Adrenal gland (tissue), 12 donors: ENCODE measurements around the gene MGAT5. TPM values are rescaled to one million over a fixed set of nuclear protein-coding genes. Genes with fewer than 3 reads are reported as not detected.
A peak's percentile ranks its signal among the peaks of the same experiment; 100 is the strongest.

Experiments used
- DNase-seq, 7 donors: peaks; one replicate each; pipeline ENCODE4 v3.0.0-alpha.2; 2019 to 2020
- H3K27ac ChIP-seq, 5 donors: fragments of 200-600 bp; sonication (generic) in 4 of 5; 1 replicate in 3 of 5; 2 replicates in 2 of 5; pipeline versions ENCODE4 v1.5.1 to v1.8.0; 2016 to 2020; ENCODE audit warnings: mild to moderate bottlenecking in 1 of 5
- H3K27me3 ChIP-seq: fragments of 200-600 bp; 2 replicates; pipeline ENCODE4 v1.8.0; 2021
- H3K36me3 ChIP-seq, 2 donors: fragments of 200-600 bp; replicated peaks in 1 of 2; 1 replicate in 1 of 2; 2 replicates in 1 of 2; pipeline versions ENCODE4 v1.5.1 to v1.8.0; 2018 to 2022
- H3K4me1 ChIP-seq, 2 donors: fragments of 200-600 bp; replicated peaks in 1 of 2; 1 replicate in 1 of 2; 2 replicates in 1 of 2; pipeline versions ENCODE4 v1.5.1 to v1.8.0; 2018 to 2021
- H3K4me3 ChIP-seq, 4 donors: fragments of 200-600 bp; sonication (generic) in 3 of 4; one replicate each; pipeline ENCODE4 v1.5.1; 2016 to 2018
- H3K9me3 ChIP-seq, 3 donors: fragments of 200-600 bp; sonication (generic) in 1 of 3; replicated peaks in 1 of 3; 1 replicate in 2 of 3; 2 replicates in 1 of 3; pipeline versions ENCODE4 v1.5.1 to v1.8.0; 2016 to 2021
- POLR2A ChIP-seq, 2 donors: fragments of 450-650 bp; IDR thresholded peaks; one replicate each; pipeline ENCODE4 v1.6.1; 2017; ENCODE audit warnings: antibody characterized with exemption in 2 of 2, mild to moderate bottlenecking in 2 of 2, moderate library complexity in 1 of 2
- WGBS, 4 donors: extraction: QIAGEN DNeasy Blood & Tissue Kit in 2 of 4; methylation state at CpG; one replicate each; pipeline versions ENCODE4 v1.1.5 to v1.1.7; 2013 to 2017; 5-methylcytosine and 5-hydroxymethylcytosine counted together
- intact Hi-C, 2 donors: fragments of 100-400 bp; cut with DNase I; formaldehyde crosslinking; loops; one replicate each; pipeline versions ENCODE4 v1.14.1 to v1.15.0; 2022 to 2023
- polyA plus RNA-seq, 3 donors: library from polyadenylated mRNA; stranded (reverse); fragments of 200-250 nt in 2 of 3; fragments of 350-450 nt in 1 of 3; fragmentation: Illumina TruSeq in 1 of 3; extraction: RNeasy Lipid Tissue Mini Kit (QIAGEN cat#74804) in 1 of 3; gene quantifications; one replicate each; pipeline ENCODE4 v1.2.3, GENCODE V29; 2013 to 2014
- total RNA-seq, 9 donors: library from RNA; depleted of rRNA in 4 of 9; stranded (reverse); fragments of >200 nt in 4 of 9; fragments of 120-200 nt in 1 of 9; fragmentation: NEBNext Ultra II Directional in 1 of 9; extraction: Animal tissue kit (Norgen Biotek cat#: 25700) in 1 of 9; gene quantifications; one replicate each; pipeline versions ENCODE4 v1.1.0 to v1.2.4, GENCODE V29; 2013 to 2023
- TF ChIP-seq, protein P1 (sequence below), 6 experiments: fragments of 450-650 bp in 4 of 6; fragments of 200-600 bp in 2 of 6; sonication (generic) in 1 of 6; IDR thresholded peaks; 1 replicate in 5 of 6; 2 replicates in 1 of 6; pipeline versions ENCODE4 v1.5.1 to v1.8.0; 2016 to 2021; ENCODE audit warnings: antibody characterized with exemption in 6 of 6, mild to moderate bottlenecking in 2 of 6, moderate library complexity in 1 of 6
- donor health status: healthy with polysubstance abuse.
- donor health status: Bipolar disorder and iron deficiency.
- donor health status: DM: yes; HTN: yes; CAD: no.
- donor health status: DM: no; HTN: no; CAD: no.
- donor health status: DM: no; HTN: no; CAD: no.
- donor health status: DM: yes; HTN: yes; CAD: no.

Gene MGAT5
- total and polyA plus RNA-seq, 12 donors: 2.9 to 74.6 (median 41.1) TPM

DNA sequence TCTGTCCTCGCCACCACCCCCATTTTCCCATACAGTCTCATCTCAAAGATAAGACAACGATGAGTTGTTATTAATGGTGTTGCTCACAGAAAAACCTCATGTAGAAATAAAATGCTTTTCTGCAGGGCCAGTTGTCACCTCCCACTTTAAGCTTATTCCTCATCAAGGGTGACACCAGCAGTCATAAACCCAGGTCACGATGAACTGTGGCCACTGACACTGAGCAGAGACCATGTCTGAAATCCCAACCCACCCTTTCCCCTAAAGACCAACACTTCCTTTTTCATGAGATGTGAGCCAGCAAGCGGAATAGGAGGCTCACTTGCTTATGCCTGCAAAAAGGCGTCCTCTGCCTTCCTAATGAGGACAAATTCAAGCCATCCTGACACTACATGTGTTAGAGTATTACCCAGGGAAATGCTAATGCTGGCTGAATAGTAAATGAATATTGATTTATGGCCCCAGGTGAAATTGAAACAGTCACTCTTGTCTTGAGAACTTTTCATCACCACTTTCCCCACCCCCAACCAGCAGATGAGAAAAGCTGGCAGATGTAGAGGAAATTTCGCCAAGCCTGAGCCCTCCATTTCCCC lies 228.4 kb downstream of the MGAT5 start:
- Histone ChIP-seq H3K27ac (no peak overlapping the region), H3K4me1 (no peaks in the 10 kb centered on the region), H3K4me3 (no peak overlapping the region), H3K27me3 (no peaks in the 10 kb centered on the region), H3K36me3 (no peaks in the 10 kb centered on the region), H3K9me3 (no peaks in the 10 kb centered on the region)
- TF ChIP-seq POLR2A (IDR thresholded peaks at IDR 0.05): no peak
- TF ChIP-seq, protein P1, sequence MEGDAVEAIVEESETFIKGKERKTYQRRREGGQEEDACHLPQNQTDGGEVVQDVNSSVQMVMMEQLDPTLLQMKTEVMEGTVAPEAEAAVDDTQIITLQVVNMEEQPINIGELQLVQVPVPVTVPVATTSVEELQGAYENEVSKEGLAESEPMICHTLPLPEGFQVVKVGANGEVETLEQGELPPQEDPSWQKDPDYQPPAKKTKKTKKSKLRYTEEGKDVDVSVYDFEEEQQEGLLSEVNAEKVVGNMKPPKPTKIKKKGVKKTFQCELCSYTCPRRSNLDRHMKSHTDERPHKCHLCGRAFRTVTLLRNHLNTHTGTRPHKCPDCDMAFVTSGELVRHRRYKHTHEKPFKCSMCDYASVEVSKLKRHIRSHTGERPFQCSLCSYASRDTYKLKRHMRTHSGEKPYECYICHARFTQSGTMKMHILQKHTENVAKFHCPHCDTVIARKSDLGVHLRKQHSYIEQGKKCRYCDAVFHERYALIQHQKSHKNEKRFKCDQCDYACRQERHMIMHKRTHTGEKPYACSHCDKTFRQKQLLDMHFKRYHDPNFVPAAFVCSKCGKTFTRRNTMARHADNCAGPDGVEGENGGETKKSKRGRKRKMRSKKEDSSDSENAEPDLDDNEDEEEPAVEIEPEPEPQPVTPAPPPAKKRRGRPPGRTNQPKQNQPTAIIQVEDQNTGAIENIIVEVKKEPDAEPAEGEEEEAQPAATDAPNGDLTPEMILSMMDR (IDR thresholded peaks at IDR 0.05): no peak
- intact Hi-C loops: no loop called here
- peak in 1 of 7 donors; percentile 14 for DNase-seq
- 82 to 87% (median 84%) methylated on average over 6 of the region's 6 CpGs for WGBS, 4 donors

DNA sequence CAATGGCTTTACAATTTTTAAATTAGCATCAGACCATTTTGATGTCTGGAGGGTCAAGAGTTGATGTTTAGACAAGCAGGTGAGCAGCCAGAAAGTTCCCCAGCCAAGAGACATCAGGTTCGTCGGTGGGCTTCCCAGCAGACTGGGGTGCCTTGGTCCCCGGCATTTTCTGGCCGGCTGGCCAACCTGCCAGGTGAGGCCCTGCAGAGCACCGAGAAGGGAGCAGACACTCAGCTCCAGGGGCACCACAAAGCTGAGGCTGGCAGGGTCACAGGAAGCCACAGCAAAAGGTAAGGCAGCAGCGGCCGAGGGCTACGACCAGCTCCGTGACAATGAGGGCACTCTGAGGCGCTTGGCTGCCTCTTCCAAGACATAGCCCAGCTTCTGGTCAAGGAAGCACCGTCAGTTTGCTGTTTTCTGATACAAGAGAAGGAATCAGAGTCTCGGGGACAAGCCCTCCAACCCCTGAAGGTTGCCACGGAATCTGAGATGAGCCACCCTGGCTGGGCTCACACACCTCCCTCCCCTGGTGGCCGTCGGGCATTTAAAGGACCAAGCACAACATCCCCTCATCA lies 229.0 kb downstream of the MGAT5 start:
- Histone ChIP-seq H3K4me1 (no peaks in the 10 kb centered on the region), H3K27me3 (no peaks in the 10 kb centered on the region), H3K27ac (no peak overlapping the region), H3K9me3 (no peaks in the 10 kb centered on the region), H3K36me3 (no peaks in the 10 kb centered on the region), H3K4me3 (no peak overlapping the region)
- peak in 1 of 7 donors; percentile 35 for DNase-seq
- TF ChIP-seq, protein P1 (IDR thresholded peaks at IDR 0.05): no peak
- TF ChIP-seq POLR2A (IDR thresholded peaks at IDR 0.05): no peak
- intact Hi-C loops: no loop called here
- 85 to 91% (median 89%) methylated on average over 5 to 15 of the region's 15 CpGs for WGBS, 4 donors

DNA sequence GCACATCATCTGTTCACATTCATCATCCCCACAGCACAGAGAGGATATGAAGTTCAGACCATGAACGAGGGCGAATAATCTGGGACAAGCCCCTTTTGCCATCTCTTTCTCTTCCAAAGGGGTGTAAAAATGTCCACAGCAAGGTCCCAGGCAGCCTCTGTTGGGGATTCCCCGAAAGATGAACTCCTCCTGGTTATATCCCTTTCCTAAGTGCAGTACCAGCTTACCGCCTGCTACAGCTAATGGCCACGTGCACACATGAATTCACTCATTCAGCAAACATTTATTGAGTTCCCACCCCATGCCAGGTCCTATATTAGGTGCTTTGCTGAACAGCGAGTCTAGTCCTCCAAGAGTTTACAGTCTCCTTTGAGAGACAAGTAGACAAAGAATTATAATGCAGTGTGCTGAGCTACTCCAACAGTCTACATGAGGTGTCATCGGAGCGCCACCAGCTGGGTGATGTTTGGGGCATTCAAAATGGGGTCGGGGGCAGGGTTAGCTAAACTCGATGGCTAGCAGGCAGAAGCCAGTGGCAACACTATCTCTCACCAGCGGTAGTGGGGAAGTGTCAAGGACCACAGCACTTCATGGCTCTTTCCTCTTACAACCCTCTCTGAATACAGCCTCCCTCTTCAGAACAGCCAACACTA lies 236.0 kb downstream of the MGAT5 start:
- no peaks in the 10 kb centered on the region for H3K36me3 ChIP-seq
- no peak for DNase-seq
- H3K9me3 ChIP-seq: no peaks in the 10 kb centered on the region
- 83 to 90% (median 89%) methylated on average over 11 of the region's 11 CpGs for WGBS, 4 donors
- intact Hi-C loops: no loop called here
- no peak overlapping the region for H3K4me3 ChIP-seq
- no peak for TF ChIP-seq POLR2A (IDR thresholded peaks at IDR 0.05)
- TF ChIP-seq, protein P1 (IDR thresholded peaks at IDR 0.05): no peak
- H3K27ac ChIP-seq: no peak overlapping the region
- H3K27me3 ChIP-seq: no peaks in the 10 kb centered on the region
- no peaks in the 10 kb centered on the region for H3K4me1 ChIP-seq

DNA sequence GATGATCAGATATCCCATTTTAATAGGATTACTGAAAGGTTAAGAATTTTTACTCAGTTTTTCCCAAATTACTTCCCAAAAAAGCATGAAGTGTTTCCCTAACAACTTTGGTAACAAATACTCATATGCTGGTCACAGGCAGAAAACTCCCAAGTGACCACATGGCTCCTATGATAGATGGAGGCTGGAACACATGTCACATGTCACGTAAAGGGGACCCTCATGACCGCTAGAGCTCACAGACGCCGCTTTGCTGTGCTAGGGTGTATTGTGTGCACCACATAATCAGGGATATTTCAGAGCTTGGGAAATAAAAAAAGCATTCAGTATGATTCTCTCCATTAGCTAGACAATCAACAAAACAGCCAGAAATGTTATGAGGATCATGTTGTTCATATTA lies 236.7 kb downstream of the MGAT5 start:
- intact Hi-C loops: no loop called here
- H3K4me1 ChIP-seq: no peaks in the 10 kb centered on the region

More for the DNA sequence above, 236.7 kb downstream of the MGAT5 start:
- Histone ChIP-seq H3K27me3 (no peaks in the 10 kb centered on the region), H3K4me3 (no peak overlapping the region), H3K27ac (no peak overlapping the region), H3K9me3 (no peaks in the 10 kb centered on the region), H3K36me3 (no peaks in the 10 kb centered on the region)
- 91 to 96% (median 94%) methylated on average over 4 of the region's 4 CpGs for WGBS, 4 donors
- DNase-seq: no peak
- TF ChIP-seq, protein P1 (IDR thresholded peaks at IDR 0.05): no peak
- no peak for TF ChIP-seq POLR2A (IDR thresholded peaks at IDR 0.05)
